GM21447 (cell line): ENCODE data around the gene TMSB4X.
"Not testable (repeated sequence)": the region's sequence is repeated elsewhere in the genome, so short reads cannot be mapped to it uniquely, and the experiment has no call there.

ENCODE experiments used
- ATAC-seq: cut with Tn5 transposase; IDR thresholded peaks from one replicate; pipeline ENCODE4 v1.9.1; 2021; ENCODE audit not compliant: unreplicated experiment

TMSB4X gene

DNA sequence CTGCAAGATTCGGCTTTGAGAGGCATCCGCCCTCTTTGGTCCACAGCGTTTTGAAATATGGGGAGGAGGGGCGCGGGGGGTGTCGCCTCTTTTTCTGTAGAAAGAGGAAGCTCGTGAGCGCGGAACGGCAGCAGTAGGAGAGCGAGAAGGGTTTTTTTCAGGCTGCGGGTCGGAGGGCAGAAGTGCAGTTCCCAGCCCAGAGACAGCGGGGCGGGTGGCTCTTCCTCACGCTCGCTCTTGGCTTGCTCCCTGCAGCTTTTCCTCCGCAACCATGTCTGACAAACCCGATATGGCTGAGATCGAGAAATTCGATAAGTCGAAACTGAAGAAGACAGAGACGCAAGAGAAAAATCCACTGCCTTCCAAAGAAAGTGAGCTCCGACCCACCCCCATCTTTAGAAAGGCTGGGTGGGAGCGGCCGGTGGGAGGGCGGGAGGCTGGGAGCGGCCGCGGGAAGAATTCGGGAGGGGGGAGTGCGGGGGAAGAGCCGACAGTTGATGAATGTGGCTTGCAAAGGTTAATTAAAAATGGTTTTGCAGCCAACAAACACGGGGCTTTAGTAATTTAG, 1.2 kb downstream of the TMSB4X start:
- ATAC-seq = no peak

- peak; percentile 1 for ATAC-seq
Measured at GRCh38 chrX:12976819-12977732, 2.2 kb downstream of the TMSB4X start.

- peak; percentile 13 for ATAC-seq
Measured at GRCh38 chrX:12977761-12978204, 2.9 kb downstream of the TMSB4X start.

GRCh38 chrX:12978205-12979025, 3.5 kb downstream of the TMSB4X start:
- peak; percentile 44 for ATAC-seq

- ATAC-seq = no peak
Measured at GRCh38 chrX:12979026-12979607, 4.2 kb downstream of the TMSB4X start.

DNA sequence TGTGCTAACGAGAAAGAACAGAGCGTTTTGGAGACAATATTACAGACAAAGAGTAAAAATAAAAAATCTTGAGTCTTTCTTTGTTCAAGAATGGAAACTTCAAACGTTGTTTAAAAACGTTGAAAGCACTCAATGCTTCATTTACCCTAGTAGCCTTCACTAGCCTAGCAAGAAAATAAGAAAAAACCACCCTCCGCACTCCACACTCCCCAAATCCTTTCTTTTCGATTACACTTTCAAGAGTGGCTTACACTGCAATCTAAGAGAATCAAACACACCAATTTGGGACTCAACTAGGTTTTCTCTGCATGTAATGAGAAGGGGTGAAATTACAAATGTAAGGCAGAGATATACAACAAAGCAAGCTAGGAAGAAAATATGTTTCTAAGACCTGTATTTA, 4.7 kb downstream of the TMSB4X start:
- ATAC-seq = no peak

DNA sequence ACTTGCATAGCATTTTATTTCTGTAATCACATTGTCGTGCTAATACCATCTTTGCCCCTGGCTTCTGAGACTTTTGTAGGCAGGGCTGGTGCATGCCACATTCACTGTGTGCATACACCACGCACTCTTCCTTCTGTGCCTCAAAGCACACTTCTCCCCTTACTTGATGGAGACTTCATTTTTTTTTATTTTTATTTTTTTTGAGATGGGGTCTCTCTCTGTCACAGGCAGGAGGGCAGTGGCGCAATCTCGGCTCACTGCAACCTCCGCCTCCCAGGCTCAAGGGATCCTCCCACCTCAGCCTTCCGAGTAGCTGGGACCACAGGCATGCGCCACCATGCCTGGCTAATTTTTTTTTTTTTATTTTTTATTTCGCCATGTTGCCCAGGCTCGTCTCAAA, 5.1 kb downstream of the TMSB4X start:
- not testable (repeated sequence) for ATAC-seq

- no peak for ATAC-seq
Measured at GRCh38 chrX:12981880-12982279, 7.0 kb downstream of the TMSB4X start.

- ATAC-seq = peak; percentile 60
Measured at GRCh38 chrX:12984603-12985319, 9.9 kb downstream of the TMSB4X start.

DNA sequence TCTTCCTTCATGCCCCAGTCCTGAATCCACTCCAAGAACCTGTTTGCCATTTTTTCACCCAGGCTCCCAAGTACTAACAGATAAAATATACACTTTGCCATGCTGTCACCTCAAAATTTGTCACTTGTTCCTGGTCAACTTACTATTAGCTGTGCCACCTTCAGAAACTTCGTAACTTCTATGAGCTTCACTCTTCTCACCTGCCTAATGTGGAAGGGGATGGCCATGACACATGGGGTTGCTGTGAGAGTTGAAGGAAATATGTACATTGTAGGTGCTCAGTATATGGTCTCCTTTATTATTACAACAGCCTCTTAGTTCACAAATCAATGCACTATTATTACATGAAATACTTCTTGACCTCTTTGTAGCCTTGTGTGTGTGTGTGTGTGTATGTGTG, 10.4 kb downstream of the TMSB4X start:
- ATAC-seq = no peak

DNA sequence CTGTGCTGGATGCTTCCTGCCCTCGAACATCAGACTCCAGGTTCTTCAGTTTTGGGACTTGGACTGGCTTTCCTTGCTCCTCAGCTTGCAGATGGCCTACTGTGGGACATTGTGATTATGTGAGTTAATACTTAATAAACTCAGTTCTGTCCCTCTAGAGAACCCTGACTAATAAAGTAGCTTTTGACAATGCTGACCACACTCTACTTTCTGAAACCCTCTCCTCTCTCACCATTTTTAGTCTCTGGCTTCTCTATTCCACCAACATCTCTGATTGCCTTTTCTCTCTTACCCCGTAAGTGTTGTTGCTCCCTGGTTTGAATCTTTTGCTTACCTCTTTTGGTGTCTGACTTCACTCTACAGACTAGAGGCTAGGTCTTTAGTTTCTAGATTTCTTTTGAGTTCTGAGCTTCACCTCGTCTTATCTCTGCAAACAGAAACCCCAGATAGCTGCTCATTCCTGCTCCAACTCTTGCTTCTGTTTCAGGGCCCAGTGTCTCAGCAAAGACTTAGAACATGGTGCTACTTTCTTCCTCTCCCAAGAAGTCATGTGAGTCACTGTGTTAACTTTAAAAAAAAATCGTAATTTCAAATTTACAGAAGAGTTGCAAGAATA, 11.4 kb downstream of the TMSB4X start:
- ATAC-seq = no peak

GRCh38 chrX:12986886-12987285, 12.0 kb downstream of the TMSB4X start:
- ATAC-seq = no peak

DNA sequence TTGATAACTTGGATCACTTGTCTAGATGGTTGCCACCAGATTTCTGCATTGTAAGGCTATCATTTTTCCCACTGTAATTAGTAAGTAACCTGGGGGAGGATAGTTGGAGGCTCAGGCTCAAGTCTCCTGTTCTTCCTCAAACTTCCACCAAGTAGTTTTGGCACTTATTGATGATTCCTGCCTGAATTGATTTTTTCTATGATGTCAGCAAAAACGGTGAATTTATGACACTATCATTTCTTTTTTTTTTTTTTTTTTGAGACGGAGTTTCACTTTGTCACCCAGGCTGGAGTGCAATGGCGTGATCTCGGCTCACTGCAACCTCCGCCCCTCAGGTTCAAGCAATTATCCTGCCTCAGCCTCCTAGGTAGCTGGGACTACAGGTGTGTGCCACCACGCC, 12.4 kb downstream of the TMSB4X start:
- no peak for ATAC-seq

GRCh38 chrX:12987900-12988594, 13.1 kb downstream of the TMSB4X start:
- ATAC-seq = no peak

DNA sequence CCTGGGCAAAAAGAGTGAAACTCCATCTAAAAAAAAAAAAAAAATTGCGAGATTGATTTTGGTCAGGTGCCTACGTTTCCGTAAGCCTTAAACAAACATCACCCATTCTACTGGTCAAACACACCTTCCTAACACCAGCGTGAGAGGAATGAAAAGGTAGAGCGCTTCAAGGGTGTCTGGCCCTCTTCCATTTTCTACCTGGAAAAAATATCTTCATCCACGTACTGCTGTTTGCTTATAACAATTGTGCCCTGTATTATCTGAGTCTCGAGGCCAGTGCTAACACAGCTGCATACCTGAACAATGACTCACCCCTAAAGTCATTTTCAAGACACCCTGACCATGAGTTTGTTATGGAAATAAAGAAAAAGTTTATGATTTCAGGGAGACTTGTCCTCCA, 13.9 kb downstream of the TMSB4X start:
- no peak for ATAC-seq

DNA sequence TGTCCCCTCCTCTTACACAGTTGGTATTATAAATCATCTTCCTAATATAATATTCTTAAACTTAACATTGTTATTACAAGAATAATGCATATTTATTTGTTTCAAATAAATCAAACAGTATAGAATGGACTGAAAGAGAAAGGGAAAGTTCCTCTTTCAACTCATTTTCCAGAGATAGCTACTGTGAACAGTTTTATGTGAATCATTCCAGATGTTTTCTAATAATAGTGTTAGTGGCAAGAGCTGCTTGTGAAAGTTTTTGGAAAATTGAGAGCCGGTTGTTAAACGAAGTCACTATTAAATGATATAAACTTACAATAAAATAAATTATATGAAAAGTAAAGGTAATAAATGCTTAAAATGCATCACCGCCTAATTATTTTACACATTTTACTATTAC, 14.6 kb downstream of the TMSB4X start:
- no peak for ATAC-seq

DNA sequence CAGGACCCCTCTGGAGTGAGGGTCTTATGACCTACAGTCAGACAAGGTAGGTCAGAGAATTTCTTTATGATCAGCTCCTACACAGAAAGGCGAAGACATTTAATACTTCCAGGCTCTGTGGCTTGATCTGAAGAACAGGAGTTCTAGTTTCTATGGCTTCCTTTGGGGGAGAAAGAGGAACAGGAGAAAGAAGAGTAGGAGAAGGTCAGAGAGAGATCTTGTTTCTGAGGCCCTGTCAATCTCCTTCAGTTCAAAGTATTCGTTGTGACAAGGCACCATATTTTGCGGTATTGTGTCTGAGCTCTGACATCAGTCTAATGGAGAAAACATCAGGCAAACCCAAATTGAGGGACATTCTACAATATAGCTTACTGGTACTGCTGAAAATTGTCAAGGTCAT, 16.7 kb downstream of the TMSB4X start:
- ATAC-seq = no peak

DNA sequence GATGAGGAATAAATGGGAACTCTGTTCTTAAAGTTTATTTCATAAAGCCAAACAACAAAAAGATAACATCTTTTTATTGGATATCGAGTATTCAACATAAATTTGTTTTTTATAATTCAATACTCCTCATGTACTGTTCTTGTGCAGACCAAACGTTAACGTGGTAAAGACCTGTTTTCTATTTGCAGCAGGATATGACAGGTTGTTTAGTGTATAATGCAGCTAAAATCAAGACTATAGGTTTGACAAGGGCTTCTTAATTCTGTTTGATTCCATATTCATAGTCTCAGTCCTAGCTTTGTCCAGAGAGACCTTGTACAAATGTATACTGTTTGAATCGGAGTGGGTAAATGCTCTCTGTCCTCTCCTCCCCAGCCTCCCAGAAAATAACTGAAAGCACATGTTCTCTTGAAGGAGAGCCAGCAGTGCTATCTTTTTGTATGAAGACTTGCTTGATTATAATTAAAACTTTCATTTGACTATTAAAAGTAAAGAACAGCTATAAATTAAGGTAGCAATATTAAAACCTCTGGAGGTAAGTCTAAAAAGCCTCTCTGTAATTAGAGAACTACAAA, 17.7 kb downstream of the TMSB4X start:
- ATAC-seq = no peak

GRCh38 chrX:12993826-12994225, 18.9 kb downstream of the TMSB4X start:
- no peak for ATAC-seq
